GM23338 (cell line): Measurements from ENCODE around the gene FBXW7.

Source experiments
- CREB1 ChIP-seq: fragments of 250-450 bp; sonication (Bioruptor Pico); IDR thresholded peaks from 2 replicates; pipeline ENCODE4 v1.5.0; 2020; ENCODE audit warnings: low read depth, mild to moderate bottlenecking, moderate library complexity
- CTCF ChIP-seq, 2 experiments: fragments of 200-600 bp in 1 of 2; sonication (generic) in 1 of 2; conservative IDR thresholded peaks; 2 replicates each; pipeline versions ENCODE4 v1.5.1 to v1.6.1; 2016 to 2017; ENCODE audit warnings: antibody characterized with exemption in 2 of 2, low read depth in 2 of 2, mild to moderate bottlenecking in 2 of 2, moderate library complexity in 1 of 2
- EZH2 ChIP-seq: fragments of 200-600 bp; sonication (generic); IDR thresholded peaks from one replicate; pipeline ENCODE4 v1.8.0; 2017; ENCODE audit warnings: antibody characterized with exemption, mild to moderate bottlenecking, low read depth; ENCODE audit not compliant: unreplicated experiment
- EZH2phosphoT487 ChIP-seq: fragments of 200-600 bp; sonication (generic); IDR thresholded peaks from one replicate; pipeline ENCODE4 v1.8.1; 2018; ENCODE audit warnings: antibody characterized with exemption; ENCODE audit not compliant: unreplicated experiment
- JUNB ChIP-seq: IDR thresholded peaks from one replicate; pipeline ENCODE4 v1.6.1; 2016; ENCODE audit warnings: antibody characterized with exemption; ENCODE audit not compliant: unreplicated experiment
- POLR2AphosphoS5 ChIP-seq: IDR thresholded peaks from 2 replicates; pipeline ENCODE4 v1.6.1; 2016; ENCODE audit warnings: antibody characterized with exemption, low read depth
- TF ChIP-seq, protein P1 (sequence below): IDR thresholded peaks from one replicate; pipeline ENCODE4 v1.6.1; 2018; ENCODE audit warnings: antibody characterized with exemption; ENCODE audit not compliant: unreplicated experiment

- TF ChIP-seq CTCF (conservative IDR thresholded peaks at IDR 0.05; ENCODE audit: low read depth in 2 of 2): no peak
- TF ChIP-seq EZH2: no peak
- no peak for TF ChIP-seq JUNB
- TF ChIP-seq CREB1 (CRISPR knock-in tag): no peak
- TF ChIP-seq EZH2phosphoT487: no peak
- no peak for TF ChIP-seq POLR2AphosphoS5
- TF ChIP-seq, protein P1, sequence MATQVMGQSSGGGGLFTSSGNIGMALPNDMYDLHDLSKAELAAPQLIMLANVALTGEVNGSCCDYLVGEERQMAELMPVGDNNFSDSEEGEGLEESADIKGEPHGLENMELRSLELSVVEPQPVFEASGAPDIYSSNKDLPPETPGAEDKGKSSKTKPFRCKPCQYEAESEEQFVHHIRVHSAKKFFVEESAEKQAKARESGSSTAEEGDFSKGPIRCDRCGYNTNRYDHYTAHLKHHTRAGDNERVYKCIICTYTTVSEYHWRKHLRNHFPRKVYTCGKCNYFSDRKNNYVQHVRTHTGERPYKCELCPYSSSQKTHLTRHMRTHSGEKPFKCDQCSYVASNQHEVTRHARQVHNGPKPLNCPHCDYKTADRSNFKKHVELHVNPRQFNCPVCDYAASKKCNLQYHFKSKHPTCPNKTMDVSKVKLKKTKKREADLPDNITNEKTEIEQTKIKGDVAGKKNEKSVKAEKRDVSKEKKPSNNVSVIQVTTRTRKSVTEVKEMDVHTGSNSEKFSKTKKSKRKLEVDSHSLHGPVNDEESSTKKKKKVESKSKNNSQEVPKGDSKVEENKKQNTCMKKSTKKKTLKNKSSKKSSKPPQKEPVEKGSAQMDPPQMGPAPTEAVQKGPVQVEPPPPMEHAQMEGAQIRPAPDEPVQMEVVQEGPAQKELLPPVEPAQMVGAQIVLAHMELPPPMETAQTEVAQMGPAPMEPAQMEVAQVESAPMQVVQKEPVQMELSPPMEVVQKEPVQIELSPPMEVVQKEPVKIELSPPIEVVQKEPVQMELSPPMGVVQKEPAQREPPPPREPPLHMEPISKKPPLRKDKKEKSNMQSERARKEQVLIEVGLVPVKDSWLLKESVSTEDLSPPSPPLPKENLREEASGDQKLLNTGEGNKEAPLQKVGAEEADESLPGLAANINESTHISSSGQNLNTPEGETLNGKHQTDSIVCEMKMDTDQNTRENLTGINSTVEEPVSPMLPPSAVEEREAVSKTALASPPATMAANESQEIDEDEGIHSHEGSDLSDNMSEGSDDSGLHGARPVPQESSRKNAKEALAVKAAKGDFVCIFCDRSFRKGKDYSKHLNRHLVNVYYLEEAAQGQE: no peak
Measured at GRCh38 chr4:152273343-152273742, 262.5 kb downstream of the FBXW7 start.
